WERI-Rb-1 (cell line): Measurements from ENCODE around the gene DENND1B.

ENCODE experiments used
- DNase-seq: peaks from one replicate; pipeline ENCODE4 v3.0.0-alpha.2; 2020
- H3K27ac ChIP-seq: fragments of 250-450 bp; sonication (Bioruptor Pico); 2 replicates; pipeline ENCODE4 v1.5.1; 2020; ENCODE audit warnings: mild to moderate bottlenecking, moderate library complexity
- H3K27me3 ChIP-seq: fragments of 250-450 bp; sonication (Bioruptor Pico); 2 replicates; pipeline ENCODE4 v1.5.1; 2021; ENCODE audit warnings: mild to moderate bottlenecking, low read depth, moderate library complexity; ENCODE audit not compliant: insufficient read depth, severe bottlenecking
- H3K36me3 ChIP-seq: fragments of 250-450 bp; sonication (Bioruptor Pico); 2 replicates; pipeline ENCODE4 v1.5.1; 2020; ENCODE audit warnings: mild to moderate bottlenecking, moderate library complexity
- H3K4me3 ChIP-seq: 2 replicates; pipeline ENCODE4 v1.5.1; 2011; ENCODE audit warnings: low read depth, mild to moderate bottlenecking, control low read depth, low read length
- H3K9me3 ChIP-seq: fragments of 250-450 bp; sonication (Bioruptor Pico); 2 replicates; pipeline ENCODE4 v1.5.1; 2021; ENCODE audit warnings: mild to moderate bottlenecking, moderate library complexity; ENCODE audit not compliant: severe bottlenecking
- CTCF ChIP-seq: IDR thresholded peaks from 2 replicates; pipeline ENCODE4 v1.5.1; 2011; ENCODE audit warnings: low read depth, mild to moderate bottlenecking, control low read depth, inconsistent platforms, low read length

DENND1B gene

GRCh38 chr1:197775282-197776262, at the start of gene DENND1B:
Gene DENND1B, minus strand, starts transcription at chr1:197775480. Its CDS starts 325 bp downstream, at chr1:197775155.
- Histone ChIP-seq H3K9me3 (no peaks in the 10 kb centered on the region), H3K27me3 (no peaks in the 10 kb centered on the region), H3K4me3 (peak within 1 kb of the TSS; percentile 99), H3K27ac (peak within 1 kb of the TSS; percentile 77), H3K36me3 (peaks cover 17% of the 10 kb centered on the region; the same call in 1 of the 2 replicates)
- peak; percentile 41 for TF ChIP-seq CTCF
- peak; percentile 98 for DNase-seq

- no peak for TF ChIP-seq CTCF
- no peak overlapping the region for H3K27ac ChIP-seq
- no peaks in the 10 kb centered on the region for H3K9me3 ChIP-seq
- H3K4me3 ChIP-seq: no peak overlapping the region
- no peaks in the 10 kb centered on the region for H3K27me3 ChIP-seq
- DNase-seq: no peak
- no peaks in the 10 kb centered on the region for H3K36me3 ChIP-seq
Measured at GRCh38 chr1:197814306-197814705, 39.0 kb upstream of the DENND1B start.

- Histone ChIP-seq H3K27ac (no peak overlapping the region), H3K36me3 (no peaks in the 10 kb centered on the region), H3K9me3 (no peaks in the 10 kb centered on the region), H3K4me3 (no peak overlapping the region), H3K27me3 (no peaks in the 10 kb centered on the region)
- no peak for TF ChIP-seq CTCF
- no peak for DNase-seq
Measured at GRCh38 chr1:197813741-197814140, 38.5 kb upstream of the DENND1B start.

- H3K27me3 ChIP-seq: no peaks in the 10 kb centered on the region
- no peaks in the 10 kb centered on the region for H3K36me3 ChIP-seq
- no peaks in the 10 kb centered on the region for H3K9me3 ChIP-seq
- no peak for TF ChIP-seq CTCF
- no peak overlapping the region for H3K4me3 ChIP-seq
- H3K27ac ChIP-seq: no peak overlapping the region
- DNase-seq: no peak
Measured at GRCh38 chr1:197811769-197812168, 36.5 kb upstream of the DENND1B start.

- no peak overlapping the region for H3K27ac ChIP-seq
- H3K4me3 ChIP-seq: no peak overlapping the region
- no peaks in the 10 kb centered on the region for H3K36me3 ChIP-seq
- no peak for TF ChIP-seq CTCF
- no peak for DNase-seq
- no peaks in the 10 kb centered on the region for H3K9me3 ChIP-seq
- H3K27me3 ChIP-seq: no peaks in the 10 kb centered on the region
Measured at GRCh38 chr1:197810812-197811211, 35.5 kb upstream of the DENND1B start.

GRCh38 chr1:197808880-197809279, 33.6 kb upstream of the DENND1B start:
- no peak for TF ChIP-seq CTCF
- Histone ChIP-seq H3K36me3 (no peaks in the 10 kb centered on the region), H3K27me3 (no peaks in the 10 kb centered on the region), H3K4me3 (no peak overlapping the region), H3K9me3 (peaks cover 2% of the 10 kb centered on the region), H3K27ac (no peak overlapping the region)
- no peak for DNase-seq
